ENCODE data around the gene OR5B3. TPM values are rescaled to one million over a fixed set of nuclear protein-coding genes. Genes with fewer than 3 reads are reported as not detected.
"Not testable (repeated sequence)": the region's sequence is repeated elsewhere in the genome, so short reads cannot be mapped to it uniquely, and the experiment has no call there.

Gene OR5B3
- not detected for polyA plus RNA-seq (ENCODE audit: insufficient read length in 3 of 3)
- long read RNA-seq, donor 1: 0 reads
- long read RNA-seq, donor 2: 0 reads
- long read RNA-seq, donor 3: 0 reads
- long read RNA-seq, donor 4: 0 reads
- long read RNA-seq, donor 5: 0 reads
- long read RNA-seq, donor 6: 0 reads
- long read RNA-seq, donor 7: 0 reads
- long read RNA-seq, donor 8: 0 reads
- long read RNA-seq, donor 9: 0 reads
- long read RNA-seq, donor 10: 0 reads
- long read RNA-seq, donor 11: 0 reads
- long read RNA-seq, donor 12: 0 reads
- long read RNA-seq, donor 13: 0 reads
- long read RNA-seq, donor 14: 0 reads
- long read RNA-seq, donor 15: 0 reads
- long read RNA-seq, donor 16: 0 reads

DNA sequence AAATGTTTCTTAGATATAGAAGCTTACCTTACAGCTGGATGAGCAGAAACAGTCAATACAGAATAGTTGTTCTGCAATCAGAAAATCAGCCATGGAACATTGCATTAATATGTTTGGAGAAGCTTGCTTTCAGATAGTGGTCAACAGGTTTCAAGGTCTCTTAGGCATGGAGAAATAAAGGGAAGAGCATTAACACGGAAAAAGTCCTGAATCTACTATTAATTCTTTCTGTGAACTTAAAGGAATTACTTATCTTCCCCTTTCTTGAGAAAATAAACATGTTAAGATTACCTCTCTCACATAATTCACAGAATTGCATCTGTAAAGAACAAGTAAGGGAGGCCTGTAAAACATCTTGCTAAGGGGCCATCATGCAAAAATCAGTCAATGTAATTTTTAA, at the start of gene OR5B3:
TSS of gene OR5B3 (minus strand) at position 101 of the 400 bp plus-strand sequence. CDS start 3,465 bp downstream, outside the sequence.
- no peak for DNase-seq

DNA sequence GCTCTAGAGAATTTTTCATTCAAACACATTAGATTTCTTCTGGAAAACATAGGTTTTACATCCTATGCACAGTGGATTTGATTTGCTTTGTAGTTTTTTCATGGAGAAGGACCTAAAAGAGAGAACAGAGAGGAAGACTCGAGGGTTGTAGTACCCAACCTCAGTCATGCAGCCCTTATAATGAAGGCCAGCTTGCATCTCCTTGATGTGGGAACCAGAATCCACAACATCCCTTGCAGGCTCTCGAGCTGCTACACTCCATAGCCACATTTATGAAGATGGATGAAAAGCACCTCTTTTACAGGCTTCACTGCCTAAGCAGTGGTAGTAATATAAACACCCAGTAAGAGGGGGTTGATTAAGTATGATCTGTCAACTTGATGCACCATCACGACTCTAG, 44.9 kb upstream of the OR5B3 start:
- DNase-seq: no peak

DNA sequence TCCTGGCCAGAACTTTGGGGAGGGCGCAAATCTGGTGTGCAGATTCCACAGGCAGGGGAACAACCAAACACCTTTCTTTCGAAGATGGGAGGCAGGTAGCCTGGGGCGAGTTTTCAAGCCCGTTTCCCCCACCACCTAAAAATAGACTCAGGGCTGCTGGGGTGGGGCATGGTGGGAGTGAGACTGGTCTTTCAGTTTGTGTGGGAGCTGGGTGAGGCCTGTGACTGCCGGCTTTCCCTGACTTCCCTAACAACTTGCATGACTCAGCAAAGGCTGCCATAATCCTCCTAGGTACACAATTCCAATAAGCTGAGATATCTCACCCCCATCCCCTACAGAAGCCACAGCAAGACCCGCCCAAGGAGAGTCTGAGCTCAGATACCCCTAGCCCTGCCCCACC, 39.6 kb upstream of the OR5B3 start:
- DNase-seq: no peak

DNA sequence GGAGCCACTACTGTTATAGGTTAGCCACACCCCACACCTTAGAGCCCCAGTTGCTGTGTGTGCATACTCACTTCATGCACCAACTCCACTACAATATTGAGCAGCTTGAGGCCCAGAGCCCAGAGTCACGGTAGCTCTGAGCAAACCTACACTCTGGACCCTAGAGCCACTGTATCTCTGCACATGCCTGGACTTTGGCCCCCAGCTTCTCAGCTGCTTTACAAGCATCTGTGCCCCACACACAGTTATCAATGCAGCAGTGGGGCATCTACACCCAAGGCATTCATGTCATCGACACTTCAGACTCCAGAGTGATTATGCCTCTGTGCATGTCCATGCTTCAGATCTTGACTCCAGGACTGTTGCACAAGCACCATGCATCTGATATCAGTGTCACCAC, 37.6 kb upstream of the OR5B3 start:
- DNase-seq: no peak

- no peak for DNase-seq
Observed at GRCh38 chr11:58442136-58442535, 35.5 kb upstream of the OR5B3 start, which contains the start of gene OR5B12. TSS of gene OR5B12 (minus strand) at chr11:58442236. CDS start at chr11:58440151, 2,085 bp downstream.

GRCh38 chr11:58438486-58438885, 31.8 kb upstream of the OR5B3 start:
- no peak for DNase-seq

GRCh38 chr11:58434217-58434616, 27.5 kb upstream of the OR5B3 start:
- DNase-seq: no peak

DNA sequence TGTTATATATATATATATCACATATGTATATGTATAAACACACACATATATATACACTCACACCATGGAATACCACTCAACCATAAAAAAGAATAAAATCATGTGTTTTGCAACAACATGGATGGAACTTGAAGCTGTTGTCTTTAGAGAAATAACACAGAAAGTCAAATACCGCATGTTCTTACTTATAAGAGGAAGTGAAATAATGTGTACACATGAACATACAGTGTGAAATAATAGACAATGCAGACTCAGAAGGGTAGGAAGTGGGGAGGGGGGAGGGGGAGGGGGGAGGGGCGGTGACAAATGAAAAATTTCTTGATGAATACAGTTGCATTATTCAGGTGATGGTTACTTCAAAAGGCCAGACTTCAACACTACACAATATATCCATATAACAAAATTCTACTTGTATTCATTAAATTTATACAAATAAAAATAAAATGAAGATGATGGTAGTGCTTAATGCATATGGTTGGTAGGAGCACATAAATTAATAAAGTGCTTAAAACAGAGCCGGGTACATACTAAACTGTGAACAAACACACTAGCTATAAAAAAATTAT, 27.0 kb upstream of the OR5B3 start:
- no peak for DNase-seq

DNA sequence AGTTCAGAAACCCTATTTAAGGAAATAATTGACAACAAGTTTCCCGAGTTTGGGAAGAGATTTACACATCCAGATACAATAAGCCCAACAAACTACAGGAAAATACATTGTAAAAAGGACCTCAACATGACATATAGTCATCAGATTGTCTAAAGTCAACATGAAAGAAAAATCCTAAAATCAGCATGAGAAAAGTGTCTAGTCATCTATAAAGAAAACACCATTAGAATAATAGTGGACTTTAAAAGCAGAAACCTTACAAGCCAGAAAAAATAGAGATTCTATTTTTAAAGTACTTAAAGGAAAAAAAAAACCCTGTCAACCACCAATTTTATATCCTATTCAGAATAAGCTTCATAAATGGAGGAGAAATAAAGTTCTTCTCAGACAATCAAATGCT, 22.6 kb upstream of the OR5B3 start:
- DNase-seq: no peak

- DNase-seq: no peak
Observed at GRCh38 chr11:58428021-58428420, 21.3 kb upstream of the OR5B3 start, which contains the start of gene OR5B2. TSS of gene OR5B2 (minus strand) at chr11:58428121. CDS start at chr11:58423261, 4,860 bp downstream.

GRCh38 chr11:58399622-58400021, 7.1 kb downstream of the OR5B3 start:
- DNase-seq: not testable (repeated sequence)

GRCh38 chr11:58395581-58395980, 11.1 kb downstream of the OR5B3 start:
- DNase-seq: no peak

DNA sequence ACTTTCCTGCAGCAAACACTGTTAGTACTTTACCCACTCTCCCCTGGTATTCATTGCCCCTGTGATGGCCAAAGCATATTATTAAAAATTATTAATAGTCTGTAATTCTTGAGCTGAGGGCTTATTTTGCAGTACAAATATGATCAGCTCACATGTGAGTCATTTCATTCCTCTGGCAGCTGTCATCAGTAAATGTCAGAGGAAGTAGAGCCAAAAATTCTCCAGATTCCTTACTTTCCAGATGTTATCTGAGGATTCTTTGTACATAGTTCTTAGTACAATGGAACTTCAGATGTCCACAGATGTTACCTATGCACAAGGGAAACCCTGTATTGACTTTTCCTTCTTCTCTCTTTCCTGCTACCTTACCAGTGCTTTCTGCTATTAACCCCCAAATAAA, 12.5 kb downstream of the OR5B3 start:
- DNase-seq: no peak

- DNase-seq: no peak
Observed at GRCh38 chr11:58392746-58393145, 13.9 kb downstream of the OR5B3 start.

GRCh38 chr11:58391879-58392278, 14.8 kb downstream of the OR5B3 start:
- no peak for DNase-seq

- DNase-seq: no peak
Observed at GRCh38 chr11:58390551-58391063, 16.1 kb downstream of the OR5B3 start.

DNA sequence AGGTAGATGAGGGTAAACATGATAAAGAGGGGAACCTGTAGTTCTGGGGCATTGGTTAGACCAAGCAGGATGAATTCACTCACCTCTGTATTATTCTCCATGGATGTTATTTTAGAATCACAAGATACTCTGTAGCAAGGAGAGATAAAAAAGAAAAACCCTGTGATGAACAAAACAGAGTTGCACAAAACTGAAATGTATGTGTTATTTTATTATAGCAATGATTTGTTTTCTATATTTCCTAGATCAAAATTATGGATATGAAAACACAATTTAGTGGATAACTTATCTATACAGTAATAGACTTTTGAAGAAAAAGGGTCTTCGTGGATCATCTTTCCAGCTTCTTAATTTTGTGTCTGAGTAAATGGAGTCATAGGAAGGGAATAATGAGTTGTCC, 47.7 kb downstream of the OR5B3 start, which contains the start of gene OR5B17:
TSS of gene OR5B17 (minus strand) at position 101 of the 400 bp plus-strand sequence. CDS start at position 101, 0 bp downstream.
- DNase-seq: no peak

DNA sequence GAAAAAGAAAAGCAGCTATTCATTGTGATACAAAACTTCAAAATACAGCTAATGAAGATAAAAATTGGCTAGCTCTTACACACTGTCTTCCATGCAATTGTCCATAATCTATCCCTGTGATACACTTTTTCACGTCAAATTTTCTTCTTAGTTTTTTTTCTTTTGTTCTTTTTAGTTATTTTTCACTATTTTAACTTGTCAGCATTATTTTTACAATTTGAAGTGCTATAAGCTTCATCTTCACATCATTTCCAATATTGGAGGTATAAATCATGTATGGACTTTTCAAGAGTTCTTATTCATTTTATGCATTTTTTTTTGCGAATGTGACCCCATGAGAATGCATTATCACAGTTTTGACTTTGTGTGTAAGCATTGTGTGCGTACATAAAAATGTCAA, 51.9 kb downstream of the OR5B3 start:
- DNase-seq: no peak

Other genes starting within 250 kb of the OR5B3 start
- gene OR9Q2, start 217.8 kb downstream of the OR5B3 start, polyA plus RNA-seq (ENCODE audit: insufficient read length in 3 of 3): not detected
- not detected for gene OR1S2, start 202.7 kb downstream of the OR5B3 start, polyA plus RNA-seq (ENCODE audit: insufficient read length in 3 of 3)
- not detected for gene OR1S1, start 194.2 kb downstream of the OR5B3 start, polyA plus RNA-seq (ENCODE audit: insufficient read length in 3 of 3)
- not detected for gene OR10Q1, start 178.0 kb downstream of the OR5B3 start, polyA plus RNA-seq (ENCODE audit: insufficient read length in 3 of 3)
- gene OR10W1, start 138.6 kb downstream of the OR5B3 start, polyA plus RNA-seq (ENCODE audit: insufficient read length in 3 of 3): not detected
- gene OR5B17, start 47.8 kb downstream of the OR5B3 start, polyA plus RNA-seq (ENCODE audit: insufficient read length in 3 of 3): not detected
- gene OR5B2, start 21.2 kb upstream of the OR5B3 start, polyA plus RNA-seq (ENCODE audit: insufficient read length in 3 of 3): under 1 TPM; 0.06 to 0.13 (median 0.13) TPM
- gene OR5B12, start 35.4 kb upstream of the OR5B3 start, polyA plus RNA-seq (ENCODE audit: insufficient read length in 3 of 3): under 1 TPM in 1 of 3 donors, not detected in 2; 0.09 TPM
- gene OR5B21, start 101.2 kb upstream of the OR5B3 start, polyA plus RNA-seq (ENCODE audit: insufficient read length in 3 of 3): not detected
- gene LPXN, start 169.0 kb upstream of the OR5B3 start, polyA plus RNA-seq (ENCODE audit: insufficient read length in 3 of 3): 1 to 10 TPM; 8.0 to 8.9 (median 8.7) TPM
- gene ZFP91, start 172.2 kb upstream of the OR5B3 start, polyA plus RNA-seq (ENCODE audit: insufficient read length in 3 of 3): 10 to 100 TPM; 56.6 to 63.1 (median 61.3) TPM
- 1 to 10 TPM in 2 of 3 donors, under 1 TPM in 1; 0.88 to 1.6 (median 1.6) TPM for gene CNTF, start 215.8 kb upstream of the OR5B3 start, polyA plus RNA-seq (ENCODE audit: insufficient read length in 3 of 3)